ENCODE data around the gene POU2F3.

Gene POU2F3

DNA sequence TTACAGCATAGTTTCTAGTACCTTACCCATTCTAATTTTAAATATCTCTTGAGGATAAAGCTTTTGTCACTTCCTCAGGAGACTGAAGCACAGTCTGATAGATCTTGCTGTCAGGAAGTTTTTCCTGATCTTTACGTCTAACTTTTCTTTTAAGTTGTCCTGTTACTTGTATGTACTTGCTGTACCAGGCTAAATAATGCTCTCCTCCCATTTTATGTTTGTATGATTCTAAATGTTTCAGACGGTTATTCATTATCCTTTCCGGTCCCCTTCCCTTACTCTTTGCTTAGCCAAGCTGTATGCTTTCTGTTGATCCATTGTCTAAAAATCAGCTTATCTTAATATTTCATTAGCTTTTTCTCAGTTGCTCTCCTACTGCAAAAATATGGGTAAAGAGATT, 102.3 kb downstream of the POU2F3 start:
- H3K9me3 Mint-ChIP-seq = peaks cover 0 to 2% of the 10 kb centered on the region in 2 donors
- peaks cover 40 to 52% of the 10 kb centered on the region in 2 donors for H3K27me3 Mint-ChIP-seq
- DNase-seq = no peak
- H3K4me3 Mint-ChIP-seq = no peak overlapping the region
- H3K4me1 Mint-ChIP-seq = peaks cover 28 to 53% of the 10 kb centered on the region in 2 donors
- no peak overlapping the region for H3K27ac Mint-ChIP-seq
- peaks cover 4% of the 10 kb centered on the region in 2 donors for H3K36me3 Mint-ChIP-seq
- no peak for ATAC-seq (replicated peaks)

GRCh38 chr11:120342678-120343077, 102.7 kb downstream of the POU2F3 start:
- ATAC-seq (replicated peaks) (no peak), DNase-seq (no peak)
- peaks cover 41 to 52% of the 10 kb centered on the region in 2 donors for H3K27me3 Mint-ChIP-seq
- H3K4me3 Mint-ChIP-seq = no peak overlapping the region
- peaks cover 4% of the 10 kb centered on the region in 2 donors for H3K36me3 Mint-ChIP-seq
- H3K4me1 Mint-ChIP-seq = peaks cover 26 to 53% of the 10 kb centered on the region in 2 donors
- no peak overlapping the region for H3K27ac Mint-ChIP-seq
- peaks cover 0 to 2% of the 10 kb centered on the region in 2 donors for H3K9me3 Mint-ChIP-seq

DNA sequence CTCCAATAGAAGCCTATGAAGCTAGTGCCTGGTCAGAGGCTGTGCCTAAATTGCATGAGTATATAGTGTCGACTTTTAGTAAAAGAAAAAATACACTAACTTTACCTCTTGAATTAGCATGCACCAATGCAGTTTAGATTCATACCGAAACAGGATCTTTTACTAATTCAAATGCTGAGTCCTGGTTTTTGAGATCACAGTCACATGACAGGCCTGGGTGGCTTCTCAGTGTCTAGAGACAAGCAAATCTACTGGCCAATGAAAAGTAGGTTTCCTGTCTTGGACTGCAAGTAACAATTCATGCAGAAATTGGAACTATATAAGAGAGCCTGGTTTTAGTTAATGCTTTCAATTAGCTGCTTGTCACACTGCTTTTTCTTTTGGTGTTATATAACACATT, 103.5 kb downstream of the POU2F3 start:
- Mint-ChIP-seq H3K4me1 (peaks cover 23 to 49% of the 10 kb centered on the region in 2 donors), H3K9me3 (peaks cover 0 to 2% of the 10 kb centered on the region in 2 donors), H3K27ac (no peak overlapping the region), H3K36me3 (peaks cover 4% of the 10 kb centered on the region in 2 donors), H3K27me3 (peaks cover 36 to 48% of the 10 kb centered on the region in 2 donors), H3K4me3 (no peak overlapping the region)
- ATAC-seq (replicated peaks) = peak; percentile 81 to 83
- peak; percentile 26 for DNase-seq

GRCh38 chr11:120344302-120345004, 104.5 kb downstream of the POU2F3 start:
- DNase-seq (peak; percentile 63), ATAC-seq (replicated peaks) (peak; percentile 90 to 94)
- Mint-ChIP-seq H3K27me3 (peaks cover 41 to 53% of the 10 kb centered on the region in 2 donors), H3K4me1 (peaks cover 23 to 56% of the 10 kb centered on the region in 2 donors), H3K36me3 (peaks cover 4% of the 10 kb centered on the region in 2 donors), H3K9me3 (peaks cover 0 to 2% of the 10 kb centered on the region in 2 donors), H3K27ac (peak overlapping the region; percentile 49), H3K4me3 (peak overlapping the region; percentile 62 to 72)

DNA sequence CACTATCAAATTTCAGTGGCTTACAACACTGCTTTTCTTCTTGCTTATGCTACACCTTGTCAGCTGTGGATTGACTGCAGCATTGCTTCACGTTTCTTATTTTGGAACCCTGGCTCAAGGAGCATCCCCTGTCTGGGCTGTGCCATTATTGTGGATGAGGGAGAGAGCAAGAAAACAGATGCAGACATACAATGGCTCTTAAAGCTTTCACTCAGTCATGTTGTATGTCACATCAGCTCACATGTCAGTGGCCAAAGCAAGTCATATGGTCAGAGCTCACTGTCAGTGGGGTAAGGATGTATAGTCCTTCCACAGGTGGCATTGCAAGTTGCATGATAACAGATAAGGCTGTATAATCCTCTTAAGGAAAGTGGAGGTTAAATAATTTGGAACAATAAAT, 106.3 kb downstream of the POU2F3 start:
- H3K36me3 Mint-ChIP-seq = peaks cover 0 to 4% of the 10 kb centered on the region in 2 donors
- no peak overlapping the region for H3K4me3 Mint-ChIP-seq
- DNase-seq (no peak), ATAC-seq (replicated peaks) (no peak)
- H3K27me3 Mint-ChIP-seq = peaks cover 50% of the 10 kb centered on the region in 2 donors
- peaks cover 19 to 52% of the 10 kb centered on the region in 2 donors for H3K4me1 Mint-ChIP-seq
- peaks cover 0 to 2% of the 10 kb centered on the region in 2 donors for H3K9me3 Mint-ChIP-seq
- H3K27ac Mint-ChIP-seq = no peak overlapping the region

DNA sequence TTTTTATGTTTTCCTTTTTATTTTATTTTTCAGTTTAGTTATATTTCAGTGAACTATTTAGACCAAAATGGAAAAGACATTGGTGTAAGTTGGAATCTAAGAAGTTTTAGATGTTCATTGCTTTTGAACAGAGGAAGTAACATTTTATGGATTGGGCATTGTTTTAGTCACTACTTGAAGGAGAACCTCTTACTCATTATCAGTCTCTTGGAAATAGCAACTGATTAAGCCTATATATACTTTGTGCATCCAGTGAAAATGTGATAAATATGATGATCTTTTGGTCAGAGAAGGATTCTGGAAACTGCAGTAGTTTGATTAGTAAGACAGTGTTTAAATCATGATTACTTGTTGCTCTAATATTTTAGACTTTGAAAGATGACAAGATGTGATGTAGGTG, 110.7 kb downstream of the POU2F3 start:
- Mint-ChIP-seq H3K27me3 (peaks cover 45 to 72% of the 10 kb centered on the region in 2 donors), H3K36me3 (peaks cover 4 to 5% of the 10 kb centered on the region in 2 donors), H3K9me3 (no peaks in the 10 kb centered on the region)

GRCh38 chr11:120352405-120352804, 112.5 kb downstream of the POU2F3 start:
- ATAC-seq (replicated peaks) (no peak), DNase-seq (no peak)
- no peak overlapping the region for H3K27ac Mint-ChIP-seq
- peaks cover 38 to 61% of the 10 kb centered on the region in 2 donors for H3K27me3 Mint-ChIP-seq
- H3K4me3 Mint-ChIP-seq = no peak overlapping the region
- peaks cover 4 to 12% of the 10 kb centered on the region in 2 donors for H3K4me1 Mint-ChIP-seq
- peaks cover 7 to 13% of the 10 kb centered on the region in 2 donors for H3K36me3 Mint-ChIP-seq
- no peaks in the 10 kb centered on the region for H3K9me3 Mint-ChIP-seq

More for the DNA sequence above, 110.7 kb downstream of the POU2F3 start:
- Mint-ChIP-seq H3K4me3 (no peak overlapping the region), H3K4me1 (peaks cover 6 to 26% of the 10 kb centered on the region in 2 donors), H3K27ac (no peak overlapping the region)
- DNase-seq (no peak), ATAC-seq (replicated peaks) (no peak)

GRCh38 chr11:120354068-120354467, 114.1 kb downstream of the POU2F3 start:
- Mint-ChIP-seq H3K27me3 (peaks cover 35 to 63% of the 10 kb centered on the region in 2 donors), H3K4me3 (no peak overlapping the region), H3K36me3 (peaks cover 9 to 24% of the 10 kb centered on the region in 2 donors)

DNA sequence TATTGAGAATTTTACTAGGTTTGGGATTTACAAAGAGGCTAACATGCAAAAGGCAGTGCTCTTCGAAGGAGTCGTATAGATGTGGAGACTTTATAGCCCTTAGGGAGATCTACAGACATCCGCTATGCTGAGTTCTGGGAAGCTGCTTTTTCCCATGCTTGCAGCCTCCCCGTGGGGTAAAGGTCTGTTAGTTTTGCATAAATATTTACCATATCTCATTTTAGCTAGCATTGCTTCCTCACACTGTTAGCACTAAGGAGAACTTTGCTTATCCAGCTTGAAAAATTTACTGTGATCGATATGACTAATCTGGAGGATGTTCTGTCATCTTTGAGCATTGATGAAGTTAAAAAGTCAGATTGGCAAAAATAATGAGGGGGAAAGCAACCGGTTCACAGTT, 114.8 kb downstream of the POU2F3 start:
- Mint-ChIP-seq H3K4me3 (no peak overlapping the region), H3K36me3 (peaks cover 9 to 24% of the 10 kb centered on the region in 2 donors), H3K9me3 (no peaks in the 10 kb centered on the region), H3K27ac (no peak overlapping the region), H3K27me3 (peaks cover 32 to 61% of the 10 kb centered on the region in 2 donors), H3K4me1 (peaks cover 3 to 4% of the 10 kb centered on the region in 2 donors)
- ATAC-seq (replicated peaks) (no peak), DNase-seq (no peak)

More at GRCh38 chr11:120354068-120354467, 114.1 kb downstream of the POU2F3 start:
- Mint-ChIP-seq H3K9me3 (no peaks in the 10 kb centered on the region), H3K4me1 (peaks cover 4 to 5% of the 10 kb centered on the region in 2 donors), H3K27ac (no peak overlapping the region)
- ATAC-seq (replicated peaks) (no peak), DNase-seq (no peak)

- Mint-ChIP-seq H3K4me1 (peaks cover 3 to 5% of the 10 kb centered on the region in 2 donors), H3K27me3 (peaks cover 23 to 47% of the 10 kb centered on the region in 2 donors), H3K27ac (no peak overlapping the region), H3K4me3 (no peak overlapping the region), H3K9me3 (no peaks in the 10 kb centered on the region), H3K36me3 (peaks cover 9 to 24% of the 10 kb centered on the region in 2 donors)
- ATAC-seq (replicated peaks) (no peak), DNase-seq (no peak)
Observed at GRCh38 chr11:120357620-120358019, 117.7 kb downstream of the POU2F3 start.

- Mint-ChIP-seq H3K9me3 (no peaks in the 10 kb centered on the region), H3K4me1 (peaks cover 4 to 5% of the 10 kb centered on the region in 2 donors), H3K4me3 (no peak overlapping the region), H3K27ac (no peak overlapping the region), H3K27me3 (peaks cover 23 to 37% of the 10 kb centered on the region in 2 donors), H3K36me3 (peaks cover 6 to 20% of the 10 kb centered on the region in 2 donors)
- no peak for ATAC-seq (replicated peaks)
- no peak for DNase-seq
Observed at GRCh38 chr11:120358729-120359128, 118.8 kb downstream of the POU2F3 start.

GRCh38 chr11:120363436-120363835, 123.5 kb downstream of the POU2F3 start:
- no peak for DNase-seq
- Mint-ChIP-seq H3K9me3 (no peaks in the 10 kb centered on the region), H3K4me1 (peaks cover 3 to 5% of the 10 kb centered on the region in 2 donors), H3K36me3 (peaks cover 0 to 4% of the 10 kb centered on the region in 2 donors), H3K27ac (no peak overlapping the region), H3K27me3 (peaks cover 16 to 20% of the 10 kb centered on the region in 2 donors), H3K4me3 (no peak overlapping the region)
- no peak for ATAC-seq (replicated peaks)

- H3K27me3 Mint-ChIP-seq = peaks cover 5 to 11% of the 10 kb centered on the region in 2 donors
- H3K4me1 Mint-ChIP-seq = peaks cover 0 to 3% of the 10 kb centered on the region in 2 donors
- H3K4me3 Mint-ChIP-seq = no peak overlapping the region
- no peaks in the 10 kb centered on the region for H3K36me3 Mint-ChIP-seq
- ATAC-seq (replicated peaks) = no peak
- DNase-seq = no peak
- H3K27ac Mint-ChIP-seq = no peak overlapping the region
- no peaks in the 10 kb centered on the region for H3K9me3 Mint-ChIP-seq
Observed at GRCh38 chr11:120365512-120365911, 125.6 kb downstream of the POU2F3 start.

All from stimulated activated naive B cell treated with anti-CD40 and anti-IgM and Interleukin-4, amounts not matched to agents 10 μg/mL and 1 μg/mL and 100 μg/mL, for 72 hours (primary cell).